Peyer's patch (tissue), 4 donors: ENCODE measurements around the gene DIP2B. TPM values are rescaled to one million over a fixed set of nuclear protein-coding genes. Genes with fewer than 3 reads are reported as not detected.
"Not testable (repeated sequence)": the region's sequence is repeated elsewhere in the genome, so short reads cannot be mapped to it uniquely, and the experiment has no call there.

ENCODE experiments used
- DNase-seq, 3 donors: peaks; one replicate each; pipeline ENCODE4 v3.0.0-alpha.2; 2017 to 2019
- H3K27ac ChIP-seq, 4 donors: fragments of 200-600 bp; sonication (generic); one replicate each; pipeline ENCODE4 v1.5.1; 2016 to 2019
- H3K27me3 ChIP-seq, 2 donors: fragments of 200-600 bp; sonication (generic); one replicate each; pipeline ENCODE4 v1.5.1; 2019
- H3K36me3 ChIP-seq, 3 donors: fragments of 200-600 bp; sonication (generic); one replicate each; pipeline ENCODE4 v1.5.1; 2016 to 2019
- H3K4me1 ChIP-seq, 4 donors: fragments of 200-600 bp; sonication (generic); one replicate each; pipeline ENCODE4 v1.5.1; 2016 to 2019
- H3K4me3 ChIP-seq, 4 donors: fragments of 200-600 bp; sonication (generic); 1 replicate in 3 of 4; 2 replicates in 1 of 4; pipeline ENCODE4 v1.5.1; 2016 to 2019; ENCODE audit warnings: mild to moderate bottlenecking in 1 of 4
- H3K9me3 ChIP-seq, 4 donors: fragments of 200-600 bp; sonication (generic); one replicate each; pipeline ENCODE4 v1.5.1; 2016 to 2019; ENCODE audit warnings: mild to moderate bottlenecking in 1 of 4
- POLR2A ChIP-seq, 2 donors: fragments of 450-650 bp; IDR thresholded peaks; one replicate each; pipeline ENCODE4 v1.5.1; 2017; ENCODE audit warnings: antibody characterized with exemption in 2 of 2, mild to moderate bottlenecking in 2 of 2, moderate library complexity in 2 of 2
- total RNA-seq, 4 donors: library from RNA; depleted of rRNA; stranded (reverse); fragments of >200 nt; gene quantifications; one replicate each; pipeline ENCODE4 v1.1.0, GENCODE V29; 2016
- TF ChIP-seq, protein P1 (sequence below), 6 experiments: fragments of 450-650 bp in 4 of 6; fragments of 200-600 bp in 2 of 6; sonication (generic) in 1 of 6; IDR thresholded peaks; one replicate each; pipeline ENCODE4 v1.5.1; 2017 to 2019; ENCODE audit warnings: antibody characterized with exemption in 6 of 6, mild to moderate bottlenecking in 3 of 6, moderate library complexity in 1 of 6

DIP2B gene
- total RNA-seq, 4 donors from 2014 or later: 28.0 to 73.4 (median 42.5) TPM

DNA sequence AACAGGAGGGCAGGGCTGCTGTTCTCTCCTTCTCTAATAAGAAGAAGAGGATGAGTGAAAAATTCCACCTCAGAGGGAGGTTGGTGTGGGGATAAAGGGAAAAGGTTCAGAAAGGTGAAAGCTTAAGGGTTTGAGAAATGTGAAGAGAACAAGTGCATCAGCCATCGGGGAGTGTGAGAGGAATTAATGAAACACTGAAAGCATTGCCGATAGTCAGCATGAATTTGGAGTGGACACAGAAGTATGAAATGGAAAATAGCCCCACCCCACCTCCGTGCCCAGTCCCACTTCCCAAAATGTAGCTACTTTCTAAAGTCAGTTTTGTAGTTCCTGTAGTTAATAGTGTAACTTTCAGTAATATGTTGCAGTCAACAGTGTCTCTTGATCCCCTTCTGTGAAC, 33.4 kb downstream of the DIP2B start:
- H3K36me3 ChIP-seq: no peaks in the 10 kb centered on the region
- H3K27me3 ChIP-seq: no peaks in the 10 kb centered on the region
- H3K4me3 ChIP-seq: no peak overlapping the region
- no peak for DNase-seq
- TF ChIP-seq, protein P1, sequence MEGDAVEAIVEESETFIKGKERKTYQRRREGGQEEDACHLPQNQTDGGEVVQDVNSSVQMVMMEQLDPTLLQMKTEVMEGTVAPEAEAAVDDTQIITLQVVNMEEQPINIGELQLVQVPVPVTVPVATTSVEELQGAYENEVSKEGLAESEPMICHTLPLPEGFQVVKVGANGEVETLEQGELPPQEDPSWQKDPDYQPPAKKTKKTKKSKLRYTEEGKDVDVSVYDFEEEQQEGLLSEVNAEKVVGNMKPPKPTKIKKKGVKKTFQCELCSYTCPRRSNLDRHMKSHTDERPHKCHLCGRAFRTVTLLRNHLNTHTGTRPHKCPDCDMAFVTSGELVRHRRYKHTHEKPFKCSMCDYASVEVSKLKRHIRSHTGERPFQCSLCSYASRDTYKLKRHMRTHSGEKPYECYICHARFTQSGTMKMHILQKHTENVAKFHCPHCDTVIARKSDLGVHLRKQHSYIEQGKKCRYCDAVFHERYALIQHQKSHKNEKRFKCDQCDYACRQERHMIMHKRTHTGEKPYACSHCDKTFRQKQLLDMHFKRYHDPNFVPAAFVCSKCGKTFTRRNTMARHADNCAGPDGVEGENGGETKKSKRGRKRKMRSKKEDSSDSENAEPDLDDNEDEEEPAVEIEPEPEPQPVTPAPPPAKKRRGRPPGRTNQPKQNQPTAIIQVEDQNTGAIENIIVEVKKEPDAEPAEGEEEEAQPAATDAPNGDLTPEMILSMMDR (IDR thresholded peaks at IDR 0.05): no peak
- TF ChIP-seq POLR2A (IDR thresholded peaks at IDR 0.05): no peak
- peak overlapping the region in 1 of 4 donors; percentile 15 for H3K27ac ChIP-seq
- H3K9me3 ChIP-seq: no peaks in the 10 kb centered on the region
- peaks cover 0 to 17% (median 2%) of the 10 kb centered on the region in 4 donors for H3K4me1 ChIP-seq

DNA sequence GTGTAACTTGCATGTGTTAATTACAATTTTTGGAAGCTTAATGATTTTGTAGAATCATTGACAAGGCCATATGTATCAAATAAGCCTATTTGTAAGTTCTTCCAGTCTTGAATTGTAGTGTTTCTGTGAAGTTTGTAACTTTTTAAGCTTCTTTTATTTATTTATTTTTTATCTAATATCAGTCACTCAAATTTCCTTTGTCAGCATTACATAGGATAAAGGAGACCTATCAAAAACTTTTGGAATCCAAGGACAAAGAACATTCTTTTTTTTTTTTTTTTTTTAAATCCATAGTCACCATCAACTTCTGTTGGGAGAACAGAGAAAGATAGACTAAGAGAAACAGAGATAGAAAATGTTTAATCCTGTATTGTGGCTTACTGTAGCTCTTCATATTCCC, 36.4 kb downstream of the DIP2B start:
- H3K36me3 ChIP-seq: no peaks in the 10 kb centered on the region
- DNase-seq: no peak
- H3K27me3 ChIP-seq: no peaks in the 10 kb centered on the region
- no peaks in the 10 kb centered on the region for H3K9me3 ChIP-seq
- TF ChIP-seq, protein P1 (IDR thresholded peaks at IDR 0.05): no peak
- no peak for TF ChIP-seq POLR2A (IDR thresholded peaks at IDR 0.05)
- no peak overlapping the region for H3K4me3 ChIP-seq
- peaks cover 0 to 26% (median 2%) of the 10 kb centered on the region in 4 donors for H3K4me1 ChIP-seq
- no peak overlapping the region for H3K27ac ChIP-seq

DNA sequence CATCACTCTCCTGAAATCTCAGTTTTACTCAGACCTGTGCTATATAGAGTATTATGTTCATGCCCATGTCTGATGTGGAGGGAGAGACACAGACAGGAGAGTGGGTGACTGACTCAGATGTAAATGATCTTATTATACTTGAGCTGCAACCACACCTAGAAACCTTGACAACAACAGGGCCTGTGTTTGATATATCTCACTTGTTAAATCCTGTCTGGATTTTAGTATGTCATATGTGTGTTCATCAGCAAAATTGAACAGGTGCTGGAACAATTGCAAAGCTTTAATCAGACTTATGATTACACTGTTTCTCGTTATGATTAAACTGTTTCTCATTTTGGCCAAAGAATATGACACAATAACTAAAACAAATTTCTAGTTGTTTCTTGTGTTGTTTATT, 37.7 kb downstream of the DIP2B start:
- H3K9me3 ChIP-seq: no peaks in the 10 kb centered on the region
- no peak for DNase-seq
- TF ChIP-seq POLR2A (IDR thresholded peaks at IDR 0.05): no peak
- TF ChIP-seq, protein P1 (IDR thresholded peaks at IDR 0.05): no peak
- peaks cover 0 to 33% (median 2%) of the 10 kb centered on the region in 4 donors for H3K4me1 ChIP-seq
- H3K27ac ChIP-seq: no peak overlapping the region
- no peak overlapping the region for H3K4me3 ChIP-seq
- H3K27me3 ChIP-seq: no peaks in the 10 kb centered on the region
- no peaks in the 10 kb centered on the region for H3K36me3 ChIP-seq

DNA sequence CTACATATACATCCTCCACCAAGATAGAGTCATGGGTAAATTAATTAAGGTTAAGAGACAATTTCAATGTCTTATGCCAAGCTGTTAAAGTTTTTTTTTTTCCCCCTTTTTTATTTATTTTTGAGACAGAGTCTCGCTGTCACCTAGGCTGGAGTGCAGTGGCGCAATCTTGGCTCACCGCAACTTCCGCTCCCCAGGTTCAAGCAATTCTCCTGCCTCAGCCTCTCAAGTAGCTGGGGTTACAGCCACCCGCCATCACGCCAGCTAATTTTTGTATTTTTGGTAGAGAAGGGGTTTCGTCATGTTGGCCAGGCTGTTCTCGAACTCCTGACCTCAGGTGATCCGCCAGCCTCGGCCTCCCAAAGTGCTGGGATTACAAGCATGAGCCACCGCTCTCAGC, 38.4 kb downstream of the DIP2B start:
- not testable (repeated sequence) for H3K27ac ChIP-seq, H3K36me3 ChIP-seq, H3K27me3 ChIP-seq, H3K4me3 ChIP-seq, H3K9me3 ChIP-seq, DNase-seq
- peaks cover 0 to 35% (median 4%) of the 10 kb centered on the region in 4 donors for H3K4me1 ChIP-seq

DNA sequence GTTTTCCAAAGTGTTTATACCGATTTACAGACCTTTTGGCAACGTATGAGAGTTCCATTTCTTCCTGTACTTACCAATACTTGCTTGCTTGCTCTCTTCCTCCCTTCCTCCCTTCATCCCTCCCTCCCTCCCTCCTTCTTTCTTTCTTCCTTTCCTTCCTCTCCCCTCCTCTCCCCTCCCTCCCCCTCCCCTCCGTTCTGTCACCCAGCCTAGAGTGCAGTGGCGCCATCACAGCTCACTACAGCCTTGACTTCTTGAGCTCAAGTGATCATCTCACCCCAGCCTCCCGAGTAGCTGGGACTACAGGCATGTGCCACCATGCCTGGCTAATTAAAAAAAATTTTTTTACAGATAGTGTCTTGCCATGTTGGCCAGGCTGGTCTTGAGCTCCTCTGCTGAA, 40.4 kb downstream of the DIP2B start:
- no peaks in the 10 kb centered on the region for H3K36me3 ChIP-seq
- H3K27ac ChIP-seq: peak overlapping the region in 1 of 4 donors; percentile 17
- H3K4me1 ChIP-seq: peaks cover 0 to 32% (median 4%) of the 10 kb centered on the region in 4 donors
- H3K4me3 ChIP-seq: no peak overlapping the region
- H3K9me3 ChIP-seq: no peaks in the 10 kb centered on the region
- no peaks in the 10 kb centered on the region for H3K27me3 ChIP-seq
- TF ChIP-seq, protein P1 (IDR thresholded peaks at IDR 0.05): no peak
- TF ChIP-seq POLR2A (IDR thresholded peaks at IDR 0.05): no peak
- no peak for DNase-seq

DNA sequence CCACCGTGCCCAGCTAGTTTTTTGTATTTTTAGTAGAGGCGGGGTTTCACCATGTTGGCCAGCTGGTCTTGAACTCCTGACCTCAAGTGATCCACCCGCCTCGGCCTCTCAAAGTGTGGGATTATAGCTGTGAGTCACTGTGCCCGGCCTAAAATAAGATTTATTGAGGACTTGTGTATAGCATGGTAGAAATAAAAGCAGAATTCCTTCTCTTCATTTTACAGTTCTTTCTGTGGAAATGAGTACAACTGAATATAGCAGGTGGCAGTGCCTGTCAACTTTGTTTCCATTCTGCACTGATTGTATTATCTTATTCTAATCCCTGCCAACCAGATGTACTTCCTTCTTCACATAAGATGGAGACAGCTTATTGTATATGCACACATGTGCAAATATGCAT, 41.0 kb downstream of the DIP2B start:
- no peaks in the 10 kb centered on the region for H3K36me3 ChIP-seq
- peak in 1 of 3 donors; percentile 55 for DNase-seq
- TF ChIP-seq POLR2A (IDR thresholded peaks at IDR 0.05): no peak
- TF ChIP-seq, protein P1 (IDR thresholded peaks at IDR 0.05): no peak
- no peaks in the 10 kb centered on the region for H3K27me3 ChIP-seq
- H3K9me3 ChIP-seq: no peaks in the 10 kb centered on the region
- peak overlapping the region in 1 of 4 donors; percentile 34 for H3K27ac ChIP-seq
- H3K4me3 ChIP-seq: no peak overlapping the region
- H3K4me1 ChIP-seq: peaks cover 0 to 32% (median 4%) of the 10 kb centered on the region in 4 donors
